B cell (primary cell): ENCODE results near the gene TFF1. TPM values are rescaled to one million over a fixed set of nuclear protein-coding genes. Genes with fewer than 3 reads are reported as not detected.

Experiments
- ATAC-seq: fragments of 200-7000 bp; cut with Tn5 transposase; one replicate; pipeline ENCODE4 v1.10.0; 2021; ENCODE audit warnings: low read depth, mild to moderate bottlenecking, moderate number of reproducible peaks, moderate library complexity
- CTCF ChIA-PET: fragments of 350-600 bp; sonication (Branson Sonifier 250); formaldehyde crosslinking; loops from one replicate; lab custom pipeline; 2021; ENCODE audit warnings: antibody characterized with exemption, inconsistent platforms; lab: Charles Lee
- POLR2A ChIA-PET: fragments of 350-600 bp; sonication (Branson Sonifier 250); formaldehyde crosslinking; loops from one replicate; lab custom pipeline; 2021; ENCODE audit warnings: antibody characterized with exemption; lab: Charles Lee
- DNase-seq: peaks from one replicate; pipeline ENCODE4 v3.0.0; 2013
- H2AFZ ChIP-seq: 2 replicates; pipeline ENCODE4 v1.6.1; 2012; ENCODE audit warnings: mild to moderate bottlenecking, low read depth, low read length; ENCODE audit not compliant: insufficient read depth, poor library complexity, severe bottlenecking
- H3K27ac ChIP-seq, 2 donors: 1 replicate in 1 of 2; 2 replicates in 1 of 2; pipeline ENCODE4 v1.5.1; 2012 to 2013; ENCODE audit warnings: low read length in 2 of 2, mild to moderate bottlenecking in 2 of 2, moderate library complexity in 1 of 2
- H3K27me3 ChIP-seq, 4 experiments: fragments of 200-600 bp in 1 of 4; sonication (generic) in 1 of 4; replicated peaks in 1 of 4; 1 replicate in 2 of 4; 2 replicates in 2 of 4; pipeline versions ENCODE4 v1.6.1 to v1.7.0; 2013 to 2016; ENCODE audit warnings: low read length in 3 of 4, mild to moderate bottlenecking in 2 of 4, mixed read lengths in 1 of 4, moderate library complexity in 1 of 4; ENCODE audit not compliant: insufficient read depth in 4 of 4, control insufficient read depth in 3 of 4; ENCODE audit errors: control extremely low read depth in 1 of 4
- H3K36me3 ChIP-seq, 2 experiments: replicated peaks in 1 of 2; 1 replicate in 1 of 2; 2 replicates in 1 of 2; pipeline versions ENCODE4 v1.6.1 to v1.7.1; 2013; ENCODE audit warnings: low read length in 1 of 2; ENCODE audit not compliant: insufficient read depth in 2 of 2, control insufficient read depth in 1 of 2; ENCODE audit errors: control extremely low read depth in 1 of 2, extremely low read depth in 1 of 2
- H3K4me1 ChIP-seq, 2 donors: fragments of 200-600 bp in 1 of 2; sonication (generic) in 1 of 2; 1 replicate in 1 of 2; 2 replicates in 1 of 2; pipeline versions ENCODE4 v1.5.1 to v1.6.1; 2013 to 2017; ENCODE audit warnings: low read length in 2 of 2; ENCODE audit not compliant: control insufficient read depth in 2 of 2, insufficient read depth in 2 of 2
- H3K4me2 ChIP-seq: replicated peaks from 2 replicates; pipeline ENCODE3; 2012; ENCODE audit warnings: mild to moderate bottlenecking, low read depth, low read length; ENCODE audit not compliant: poor library complexity, severe bottlenecking
- H3K4me3 ChIP-seq, 5 experiments: fragments of 200-600 bp in 1 of 5; sonication (generic) in 1 of 5; 1 replicate in 3 of 5; 2 replicates in 2 of 5; pipeline versions ENCODE4 v1.5.1 to v1.7.0; 2011 to 2016; ENCODE audit warnings: low read length in 4 of 5, mild to moderate bottlenecking in 4 of 5, low read depth in 2 of 5, control low read depth in 1 of 5, moderate library complexity in 1 of 5; ENCODE audit not compliant: insufficient read depth in 1 of 5; ENCODE audit errors: control extremely low read depth in 1 of 5, extremely low read depth in 1 of 5
- H3K79me2 ChIP-seq: fragments of 200-600 bp; sonication (generic); one replicate; pipeline ENCODE4 v1.6.0; 2016; ENCODE audit warnings: low read length; ENCODE audit not compliant: control insufficient read depth, insufficient read depth
- H3K9ac ChIP-seq: fragments of 200-600 bp; sonication (generic); 2 replicates; pipeline ENCODE4 v1.6.1; 2017; ENCODE audit warnings: mild to moderate bottlenecking, low read length, moderate library complexity
- H3K9me3 ChIP-seq, 3 donors: one replicate each; pipeline versions ENCODE4 v1.6.1 to v1.7.1; 2013; ENCODE audit warnings: low read length in 2 of 3; ENCODE audit not compliant: control insufficient read depth in 2 of 3, insufficient read depth in 1 of 3; ENCODE audit errors: control extremely low read depth in 1 of 3
- H4K20me1 ChIP-seq: 2 replicates; pipeline ENCODE4 v1.6.0; 2012; ENCODE audit warnings: mild to moderate bottlenecking, low read length; ENCODE audit not compliant: insufficient read depth, control insufficient read depth, poor library complexity, severe bottlenecking
- H3K27ac Mint-ChIP-seq: one replicate; pipeline ENCODE4 v1.8.0; 2021; ENCODE audit warnings: mixed read lengths
- H3K27me3 Mint-ChIP-seq: one replicate; pipeline ENCODE4 v1.8.0; 2021; ENCODE audit warnings: mixed read lengths
- H3K4me1 Mint-ChIP-seq: one replicate; pipeline ENCODE4 v1.8.0; 2021; ENCODE audit warnings: mixed read lengths
- H3K4me3 Mint-ChIP-seq: one replicate; pipeline ENCODE4 v1.8.0; 2021; ENCODE audit warnings: mixed read lengths
- H3K9me3 Mint-ChIP-seq: one replicate; pipeline ENCODE4 v1.8.0; 2022; ENCODE audit warnings: mixed read lengths; ENCODE audit not compliant: insufficient read depth
- EZH2 ChIP-seq: IDR thresholded peaks from 2 replicates; pipeline ENCODE4 v1.6.1; 2012; ENCODE audit warnings: borderline replicate concordance, low read depth, mild to moderate bottlenecking, moderate library complexity, low read length; ENCODE audit not compliant: insufficient read depth, poor library complexity, severe bottlenecking
- WGBS: methylation state at CpG from one replicate; pipeline ENCODE4 v1.1.5; 2013; ENCODE audit warnings: missing lambda C conversion rate; ENCODE audit not compliant: insufficient coverage; 5-methylcytosine and 5-hydroxymethylcytosine counted together
- intact Hi-C: fragments of 100-400 bp; cut with micrococcal nuclease; formaldehyde crosslinking; loops from one replicate; pipeline ENCODE4 v1.10.0; 2022
- polyA plus RNA-seq: library from polyadenylated mRNA; depleted of rRNA; stranded (reverse); fragments of >200 nt; gene quantifications from 2 replicates; pipeline ENCODE4 v1.2.3, GENCODE V29; 2012
- total RNA-seq, 2 donors: library from RNA; stranded (reverse); fragments of 120-200 nt in 1 of 2; gene quantifications; 1 replicate in 1 of 2; 2 replicates in 1 of 2; pipeline versions ENCODE4 v1.2.3 to v1.2.4, GENCODE V29; 2013 to 2022
- TF ChIP-seq, protein P1 (sequence below): fragments of 200-600 bp; IDR thresholded peaks from one replicate; pipeline ENCODE4 v1.8.0; 2022; ENCODE audit warnings: antibody characterized with exemption, mild to moderate bottlenecking

The TFF1 gene
- total and polyA plus RNA-seq, 2 donors (not counting 1 experiment from before 2014, with no cell fraction given), result not detected

DNA sequence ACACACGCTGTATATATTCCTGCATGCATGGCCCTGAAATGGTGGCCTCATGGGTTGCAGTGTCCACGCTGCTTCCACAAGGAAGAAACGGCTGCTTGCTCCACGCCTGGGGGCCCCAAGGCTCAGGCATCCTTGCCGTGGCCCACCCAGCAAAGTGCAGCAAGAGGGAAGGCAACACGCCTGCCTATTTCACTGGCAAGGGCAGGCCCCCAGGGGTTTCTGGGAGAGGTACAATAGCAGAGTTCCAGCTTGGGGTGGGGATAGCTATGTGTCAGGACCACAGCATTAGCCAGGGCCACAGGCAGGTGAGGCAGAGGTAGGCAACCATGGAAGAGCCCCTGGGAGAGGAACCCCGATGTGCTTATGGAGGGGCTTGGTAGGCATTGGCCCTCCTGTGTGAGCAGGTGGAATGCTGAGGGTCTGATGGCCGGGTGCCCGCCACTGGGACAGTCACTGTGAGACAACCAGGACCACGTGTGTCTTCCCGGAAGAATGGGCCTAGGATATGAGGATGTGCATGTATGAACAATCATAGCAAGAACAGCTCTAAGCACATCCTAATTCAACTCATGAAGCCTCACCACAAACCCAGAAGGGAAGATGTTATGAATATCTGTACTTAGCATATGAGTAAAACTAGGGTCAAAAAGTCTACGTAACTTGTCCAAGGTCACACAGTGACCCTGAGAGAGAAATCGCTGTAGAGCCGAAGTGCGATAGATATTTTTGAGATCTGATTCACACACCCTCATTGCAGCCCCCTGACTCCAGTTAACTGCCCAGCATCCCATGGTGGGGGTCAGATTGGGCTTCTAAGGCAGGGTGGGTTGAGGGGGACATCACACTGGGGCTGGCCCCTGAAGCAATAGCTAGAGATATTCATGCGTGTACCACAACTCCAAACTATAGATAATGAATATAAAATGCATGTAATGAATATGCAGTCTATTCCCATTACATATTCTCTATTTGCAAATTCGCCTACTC lies 27.3 kb downstream of the TFF1 start:
- intact Hi-C loops, result loop anchor here (1.0 to 10.0 kb wide), 2 partner anchors 111 to 174 kb away; no protein-coding TSS in a partner anchor
- H3K9me3 ChIP-seq, result no peaks in the 10 kb centered on the region
- H2AFZ ChIP-seq, result no peak overlapping the region
- TF ChIP-seq, protein P1, sequence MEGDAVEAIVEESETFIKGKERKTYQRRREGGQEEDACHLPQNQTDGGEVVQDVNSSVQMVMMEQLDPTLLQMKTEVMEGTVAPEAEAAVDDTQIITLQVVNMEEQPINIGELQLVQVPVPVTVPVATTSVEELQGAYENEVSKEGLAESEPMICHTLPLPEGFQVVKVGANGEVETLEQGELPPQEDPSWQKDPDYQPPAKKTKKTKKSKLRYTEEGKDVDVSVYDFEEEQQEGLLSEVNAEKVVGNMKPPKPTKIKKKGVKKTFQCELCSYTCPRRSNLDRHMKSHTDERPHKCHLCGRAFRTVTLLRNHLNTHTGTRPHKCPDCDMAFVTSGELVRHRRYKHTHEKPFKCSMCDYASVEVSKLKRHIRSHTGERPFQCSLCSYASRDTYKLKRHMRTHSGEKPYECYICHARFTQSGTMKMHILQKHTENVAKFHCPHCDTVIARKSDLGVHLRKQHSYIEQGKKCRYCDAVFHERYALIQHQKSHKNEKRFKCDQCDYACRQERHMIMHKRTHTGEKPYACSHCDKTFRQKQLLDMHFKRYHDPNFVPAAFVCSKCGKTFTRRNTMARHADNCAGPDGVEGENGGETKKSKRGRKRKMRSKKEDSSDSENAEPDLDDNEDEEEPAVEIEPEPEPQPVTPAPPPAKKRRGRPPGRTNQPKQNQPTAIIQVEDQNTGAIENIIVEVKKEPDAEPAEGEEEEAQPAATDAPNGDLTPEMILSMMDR, result no peak
- TF ChIP-seq EZH2, result no peak
- H3K79me2 ChIP-seq, result no peaks in the 10 kb centered on the region
- ChIA-PET CTCF (interaction anchor here (0.7 to 4.1 kb wide), 12 partner anchors 10 to 198 kb away, joined by 3 to 59 read pairs (median 4); no protein-coding TSS in a partner anchor), POLR2A (interaction anchor here (1.1 kb wide), 1 partner anchor 175 kb away, joined by 3 read pairs; the partner anchor contains the start of gene SLC37A1)
- no peak overlapping the region for H3K27ac ChIP-seq
- ATAC-seq, result no peak
- Mint-ChIP-seq H3K4me1 (peaks cover 8% of the 10 kb centered on the region), H3K27me3 (peaks cover 16% of the 10 kb centered on the region), H3K4me3 (no peak overlapping the region), H3K27ac (no peak overlapping the region), H3K9me3 (no peaks in the 10 kb centered on the region)
- WGBS, result 90% methylated on average over 14 of the region's 17 CpGs
- peaks cover 0 to 10% (median 5%) of the 10 kb centered on the region in 4 experiments for H3K27me3 ChIP-seq
- no peak overlapping the region for H3K4me2 ChIP-seq
- H4K20me1 ChIP-seq, result no peaks in the 10 kb centered on the region
- no peak overlapping the region for H3K4me3 ChIP-seq
- no peak for DNase-seq
- H3K4me1 ChIP-seq, result peaks cover 7 to 8% of the 10 kb centered on the region in 2 donors
- H3K36me3 ChIP-seq, result no peaks in the 10 kb centered on the region
- H3K9ac ChIP-seq, result no peak overlapping the region
